ENCODE data around the gene SPON1.

GRCh38 chr11:14267861-14268635 lies 305.5 kb downstream of the SPON1 start:
- TF ChIP-seq CTCF (IDR thresholded peaks at IDR 0.05; ENCODE audit: low read length) (no peak), EZH2 (IDR thresholded peaks at IDR 0.05; ENCODE audit: borderline replicate concordance, low read length) (no peak)

Measured in OCI-LY1 (cell line).